Measurements from ENCODE around the gene PTPN1. TPM values are rescaled to one million over a fixed set of nuclear protein-coding genes. Genes with fewer than 3 reads are reported as not detected.

Gene PTPN1
- total RNA-seq, 1 donor from 2014 or later: 47.5 TPM

- peaks cover 10% of the 10 kb centered on the region for H3K4me1 Mint-ChIP-seq (ENCODE audit: low read depth, unreplicated experiment)
These were observed 6.2 kb downstream of the PTPN1 start for GRCh38 chr20:50516180-50516934.

DNA sequence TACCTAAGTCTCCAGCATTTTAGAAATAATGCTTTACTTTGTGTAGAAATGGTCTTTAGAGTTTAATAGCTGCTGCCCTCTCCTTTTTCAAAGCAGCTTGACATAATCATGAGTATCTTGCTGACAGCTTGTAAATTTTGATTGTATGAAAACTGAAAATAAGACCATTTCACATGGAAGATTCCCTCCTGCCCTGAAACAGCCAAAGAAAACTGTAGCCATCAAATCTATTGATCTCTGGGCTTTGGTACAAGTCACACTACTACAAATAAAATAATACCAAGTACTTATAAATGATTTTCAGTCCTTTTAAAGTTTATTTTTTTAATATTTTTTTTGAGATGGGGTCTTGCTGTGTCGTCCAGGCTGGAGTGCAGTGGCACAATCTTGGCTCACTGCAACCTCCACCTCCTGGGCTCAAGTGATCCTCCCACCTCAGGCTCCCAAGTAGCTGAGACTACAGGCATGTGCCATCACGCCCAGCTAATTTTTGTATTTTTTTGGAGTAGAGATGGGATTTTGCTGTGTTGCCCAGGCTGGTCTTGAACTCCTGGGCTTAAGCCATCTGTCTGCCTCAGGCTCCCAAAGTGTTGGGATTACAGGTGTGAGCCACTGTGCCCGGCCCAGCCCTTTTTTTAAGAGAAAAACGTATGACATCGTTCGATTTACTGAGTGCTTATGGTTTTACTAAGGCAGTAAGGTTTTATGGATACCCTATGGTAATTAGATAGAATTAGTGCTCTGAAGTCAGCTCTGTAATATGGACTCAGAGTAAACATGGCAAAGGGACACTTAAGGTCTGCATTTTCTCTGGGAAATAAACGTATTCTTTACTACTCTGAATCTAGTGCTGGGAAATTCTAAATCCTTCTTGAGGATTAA, 7.0 kb downstream of the PTPN1 start:
- Mint-ChIP-seq H3K4me1 (ENCODE audit: low read depth, unreplicated experiment) (peaks cover 8% of the 10 kb centered on the region), H3K36me3 (ENCODE audit: unreplicated experiment) (no peaks in the 10 kb centered on the region), H3K27me3 (ENCODE audit: unreplicated experiment) (no peaks in the 10 kb centered on the region), H3K27ac (ENCODE audit: unreplicated experiment) (no peak overlapping the region), H3K4me3 (ENCODE audit: unreplicated experiment) (no peak overlapping the region), H3K9me3 (ENCODE audit: unreplicated experiment) (no peaks in the 10 kb centered on the region)
- TF ChIP-seq CTCF (IDR thresholded peaks at IDR 0.05; ENCODE audit: partially characterized antibody, unreplicated experiment): no peak
- no peak for DNase-seq

More at GRCh38 chr20:50516180-50516934, 6.2 kb downstream of the PTPN1 start:
- TF ChIP-seq CTCF (IDR thresholded peaks at IDR 0.05; ENCODE audit: partially characterized antibody, unreplicated experiment): no peak
- Mint-ChIP-seq H3K9me3 (ENCODE audit: unreplicated experiment) (no peaks in the 10 kb centered on the region), H3K4me3 (ENCODE audit: unreplicated experiment) (no peak overlapping the region), H3K36me3 (ENCODE audit: unreplicated experiment) (no peaks in the 10 kb centered on the region), H3K27ac (ENCODE audit: unreplicated experiment) (no peak overlapping the region), H3K27me3 (ENCODE audit: unreplicated experiment) (no peaks in the 10 kb centered on the region)
- no peak for DNase-seq

DNA sequence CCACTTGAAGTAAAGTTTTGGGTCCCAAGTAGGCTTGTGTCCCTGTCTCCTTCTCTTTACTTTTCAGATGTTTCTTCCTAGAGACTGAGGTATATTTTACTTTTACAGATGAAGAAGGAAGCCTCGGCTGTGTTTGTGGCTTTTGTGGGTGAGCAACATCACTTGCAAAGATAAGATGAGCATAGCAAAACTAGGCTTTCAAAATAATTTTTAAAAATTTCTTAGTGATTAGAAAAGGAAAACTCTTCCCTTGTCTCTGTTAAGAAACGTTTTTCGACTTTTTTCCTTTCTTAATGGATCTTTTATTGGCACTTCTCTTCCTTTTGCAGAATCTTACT, 7.6 kb downstream of the PTPN1 start:
- Mint-ChIP-seq H3K4me1 (ENCODE audit: low read depth, unreplicated experiment) (peaks cover 5% of the 10 kb centered on the region), H3K4me3 (ENCODE audit: unreplicated experiment) (no peak overlapping the region), H3K36me3 (ENCODE audit: unreplicated experiment) (no peaks in the 10 kb centered on the region), H3K27ac (ENCODE audit: unreplicated experiment) (no peak overlapping the region), H3K9me3 (ENCODE audit: unreplicated experiment) (no peaks in the 10 kb centered on the region), H3K27me3 (ENCODE audit: unreplicated experiment) (no peaks in the 10 kb centered on the region)
- DNase-seq: no peak
- no peak for TF ChIP-seq CTCF (IDR thresholded peaks at IDR 0.05; ENCODE audit: partially characterized antibody, unreplicated experiment)

DNA sequence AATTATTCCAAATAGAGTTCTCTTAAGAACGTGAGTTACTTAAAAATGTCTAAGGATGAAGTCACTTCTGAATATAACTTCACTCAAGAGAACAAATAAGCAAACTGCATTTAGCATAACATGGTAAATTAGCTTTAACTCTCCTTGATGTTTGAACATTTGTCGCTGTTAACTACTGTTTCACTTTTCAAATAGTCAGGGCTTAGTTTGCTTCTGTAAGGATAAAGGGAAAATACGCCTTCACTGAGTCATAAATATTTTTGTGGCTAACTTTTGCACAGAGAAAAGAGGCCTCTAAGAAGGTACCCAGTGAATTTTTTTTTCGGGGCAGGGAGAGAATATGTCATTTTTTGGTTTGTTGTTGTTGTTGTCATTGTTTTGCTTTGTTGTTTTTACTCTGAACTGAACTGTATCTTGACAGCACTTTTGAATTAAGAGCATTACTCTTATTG, 8.1 kb downstream of the PTPN1 start:
- no peak for DNase-seq
- no peak for TF ChIP-seq CTCF (IDR thresholded peaks at IDR 0.05; ENCODE audit: partially characterized antibody, unreplicated experiment)
- Mint-ChIP-seq H3K4me3 (ENCODE audit: unreplicated experiment) (no peak overlapping the region), H3K36me3 (ENCODE audit: unreplicated experiment) (no peaks in the 10 kb centered on the region), H3K27ac (ENCODE audit: unreplicated experiment) (no peak overlapping the region), H3K27me3 (ENCODE audit: unreplicated experiment) (peaks cover 2% of the 10 kb centered on the region), H3K4me1 (ENCODE audit: low read depth, unreplicated experiment) (peaks cover 5% of the 10 kb centered on the region), H3K9me3 (ENCODE audit: unreplicated experiment) (peaks cover 3% of the 10 kb centered on the region)
